Duodenal mucosa (tissue), 2 donors: ENCODE data around the gene PIAS4.

Source experiments
- H3K27ac ChIP-seq: one replicate; pipeline ENCODE4 v1.7.0; 2013; ENCODE audit warnings: low read depth, low read length
- H3K27me3 ChIP-seq, 2 donors: one replicate each; pipeline ENCODE4 v1.7.0; 2013; ENCODE audit warnings: low read length in 2 of 2, control low read depth in 1 of 2; ENCODE audit not compliant: insufficient read depth in 2 of 2, control insufficient read depth in 1 of 2
- H3K36me3 ChIP-seq, 2 donors: one replicate each; pipeline ENCODE4 v1.7.0; 2013; ENCODE audit warnings: low read length in 2 of 2, control low read depth in 1 of 2; ENCODE audit not compliant: insufficient read depth in 2 of 2, control insufficient read depth in 1 of 2
- H3K4me1 ChIP-seq, 2 donors: one replicate each; pipeline ENCODE4 v1.7.0; 2013; ENCODE audit warnings: low read length in 2 of 2, control low read depth in 1 of 2; ENCODE audit not compliant: insufficient read depth in 2 of 2, control insufficient read depth in 1 of 2
- H3K4me3 ChIP-seq, 2 donors: one replicate each; pipeline ENCODE4 v1.7.0; 2013; ENCODE audit warnings: low read length in 2 of 2, low read depth in 1 of 2
- H3K9ac ChIP-seq, 2 donors: one replicate each; pipeline ENCODE4 v1.7.0; 2013; ENCODE audit warnings: low read length in 2 of 2, low read depth in 1 of 2
- H3K9me3 ChIP-seq, 2 donors: one replicate each; pipeline ENCODE4 v1.7.0; 2013; ENCODE audit warnings: low read length in 2 of 2, control low read depth in 1 of 2; ENCODE audit not compliant: control insufficient read depth in 1 of 2

Gene PIAS4

DNA sequence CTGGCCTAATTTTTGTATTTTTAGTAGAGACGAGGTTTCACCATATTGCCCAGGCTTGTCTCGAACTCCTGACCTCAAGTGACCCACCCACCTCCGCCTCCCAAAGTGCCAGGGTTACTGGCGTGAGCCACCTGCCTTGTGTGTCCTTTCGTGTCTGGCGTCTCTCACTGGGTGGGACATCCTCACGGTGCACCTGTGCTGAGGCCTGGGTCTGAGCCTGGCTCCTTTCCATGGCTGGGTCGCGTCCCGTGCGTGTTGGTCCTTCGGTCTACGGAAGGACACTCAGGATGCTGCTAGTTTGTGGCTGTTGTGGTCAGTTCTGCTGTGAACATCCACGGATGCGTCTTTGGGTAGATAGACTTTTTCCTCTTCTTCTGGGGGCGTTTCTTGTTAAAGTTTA is 19.6 kb downstream of the PIAS4 start:
- Histone ChIP-seq H3K27ac (no peak overlapping the region), H3K4me1 (no peaks in the 10 kb centered on the region), H3K9me3 (no peaks in the 10 kb centered on the region), H3K4me3 (no peak overlapping the region), H3K27me3 (no peaks in the 10 kb centered on the region), H3K36me3 (peaks cover 12 to 36% of the 10 kb centered on the region in 2 donors), H3K9ac (no peak overlapping the region)

DNA sequence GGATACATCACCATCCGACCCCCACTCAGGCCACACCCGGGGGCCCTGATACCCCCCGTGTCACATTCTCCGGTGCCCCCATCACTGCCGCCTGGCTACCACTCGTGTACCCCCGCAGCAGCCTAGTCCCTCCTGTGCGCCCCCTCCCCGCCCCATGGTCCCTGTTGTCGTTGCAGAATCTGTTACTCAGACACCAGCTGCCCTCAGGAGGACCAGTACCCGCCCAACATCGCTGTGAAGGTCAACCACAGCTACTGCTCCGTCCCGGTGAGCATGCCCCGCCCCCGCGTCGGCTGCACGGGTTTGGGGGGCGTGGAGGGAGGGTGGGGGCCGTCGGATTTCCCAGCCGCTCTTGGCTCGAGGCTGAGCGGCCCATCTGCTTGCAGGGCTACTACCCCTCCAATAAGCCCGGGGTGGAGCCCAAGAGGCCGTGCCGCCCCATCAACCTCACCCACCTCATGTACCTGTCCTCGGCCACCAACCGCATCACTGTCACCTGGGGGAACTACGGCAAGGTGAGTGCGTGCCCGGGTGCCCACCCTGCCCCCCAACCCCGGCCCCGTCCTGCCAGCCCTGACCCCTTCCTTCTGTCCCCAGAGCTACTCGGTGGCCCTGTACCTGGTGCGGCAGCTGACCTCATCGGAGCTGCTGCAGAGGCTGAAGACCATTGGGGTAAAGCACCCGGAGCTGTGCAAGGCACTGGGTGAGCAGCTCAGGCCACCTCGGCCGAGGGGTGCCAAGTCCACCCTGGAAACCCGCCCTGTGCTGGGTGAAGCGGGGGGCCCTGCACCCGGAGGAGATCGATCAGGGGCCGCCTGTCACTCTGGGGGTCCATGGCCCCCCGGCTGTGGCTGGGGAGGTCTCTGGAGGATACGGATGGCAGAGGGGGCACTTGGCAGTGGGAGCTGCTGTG is 21.1 kb downstream of the PIAS4 start:
- H3K4me1 ChIP-seq: no peaks in the 10 kb centered on the region
- no peak overlapping the region for H3K27ac ChIP-seq
- no peak overlapping the region for H3K9ac ChIP-seq
- H3K9me3 ChIP-seq: no peaks in the 10 kb centered on the region
- H3K27me3 ChIP-seq: no peaks in the 10 kb centered on the region
- no peak overlapping the region for H3K4me3 ChIP-seq
- peaks cover 12 to 48% of the 10 kb centered on the region in 2 donors for H3K36me3 ChIP-seq

DNA sequence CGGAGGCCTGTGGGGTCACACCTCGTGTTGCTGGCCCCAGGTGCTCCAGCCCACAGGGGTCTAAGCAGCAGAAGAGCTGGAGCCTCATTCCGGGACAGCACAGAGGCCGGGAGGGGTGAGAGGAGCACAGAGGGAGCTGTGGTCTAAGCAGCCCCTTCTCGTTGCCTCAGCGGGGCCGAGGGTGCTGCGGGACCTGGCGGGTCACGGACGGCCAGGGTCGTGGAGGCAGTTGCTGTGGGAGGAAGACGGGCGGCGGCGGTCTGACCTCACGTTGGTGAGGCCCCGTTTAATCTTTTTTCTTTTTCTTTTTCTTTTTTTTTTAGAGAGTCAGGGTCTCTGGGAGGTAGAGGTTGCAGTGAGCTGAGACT is 21.7 kb downstream of the PIAS4 start:
- no peak overlapping the region for H3K9ac ChIP-seq
- H3K27me3 ChIP-seq: no peaks in the 10 kb centered on the region
- no peak overlapping the region for H3K4me3 ChIP-seq
- H3K9me3 ChIP-seq: no peaks in the 10 kb centered on the region
- peaks cover 12 to 49% of the 10 kb centered on the region in 2 donors for H3K36me3 ChIP-seq
- no peaks in the 10 kb centered on the region for H3K4me1 ChIP-seq
- no peak overlapping the region for H3K27ac ChIP-seq

DNA sequence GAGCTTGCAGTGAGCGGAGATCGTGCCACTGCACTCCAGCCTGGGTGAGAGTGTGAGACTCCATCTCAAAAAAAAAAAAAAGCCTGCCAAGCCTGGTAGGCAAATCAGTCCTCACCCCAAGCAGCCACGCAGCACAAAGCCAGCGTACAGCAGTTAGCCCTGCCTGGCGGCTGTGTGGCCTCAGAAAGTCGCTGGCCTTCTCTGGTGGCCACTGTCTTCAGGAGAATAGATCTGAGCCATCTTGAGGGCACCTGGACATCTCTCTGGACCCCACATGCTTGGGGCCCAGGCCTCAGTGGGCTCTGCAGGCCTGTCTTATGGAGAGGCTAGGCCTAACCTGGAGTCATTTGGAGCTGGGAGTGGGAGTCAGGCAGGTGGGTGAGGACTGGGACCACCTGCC is 23.0 kb downstream of the PIAS4 start:
- Histone ChIP-seq H3K27me3 (no peaks in the 10 kb centered on the region), H3K27ac (no peak overlapping the region), H3K9ac (no peak overlapping the region), H3K4me1 (no peaks in the 10 kb centered on the region), H3K9me3 (no peaks in the 10 kb centered on the region), H3K36me3 (peaks cover 8 to 45% of the 10 kb centered on the region in 2 donors), H3K4me3 (no peak overlapping the region)

DNA sequence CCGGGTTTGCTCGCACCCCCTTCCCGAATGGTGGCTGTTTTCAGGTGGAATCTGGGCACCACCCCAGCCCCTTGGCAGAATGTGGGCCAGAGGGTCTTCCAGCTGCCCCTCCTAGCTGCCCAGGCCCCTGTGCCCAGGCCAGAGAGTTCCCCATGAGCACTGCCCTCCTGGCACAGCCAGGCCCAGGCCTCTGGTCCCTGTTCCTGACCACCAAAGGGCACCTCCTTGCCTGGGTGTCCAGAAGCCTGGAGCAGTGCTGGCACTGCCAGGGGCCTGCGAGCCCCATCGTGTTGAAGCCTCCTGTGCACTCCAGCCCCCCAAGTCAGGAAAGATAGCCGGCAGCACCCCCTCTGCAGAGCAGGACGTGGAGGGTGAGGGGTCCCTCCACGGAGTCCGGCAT is 23.4 kb downstream of the PIAS4 start:
- Histone ChIP-seq H3K4me3 (no peak overlapping the region), H3K9ac (no peak overlapping the region), H3K9me3 (no peaks in the 10 kb centered on the region), H3K4me1 (no peaks in the 10 kb centered on the region), H3K36me3 (peaks cover 8 to 49% of the 10 kb centered on the region in 2 donors), H3K27me3 (no peaks in the 10 kb centered on the region), H3K27ac (no peak overlapping the region)

DNA sequence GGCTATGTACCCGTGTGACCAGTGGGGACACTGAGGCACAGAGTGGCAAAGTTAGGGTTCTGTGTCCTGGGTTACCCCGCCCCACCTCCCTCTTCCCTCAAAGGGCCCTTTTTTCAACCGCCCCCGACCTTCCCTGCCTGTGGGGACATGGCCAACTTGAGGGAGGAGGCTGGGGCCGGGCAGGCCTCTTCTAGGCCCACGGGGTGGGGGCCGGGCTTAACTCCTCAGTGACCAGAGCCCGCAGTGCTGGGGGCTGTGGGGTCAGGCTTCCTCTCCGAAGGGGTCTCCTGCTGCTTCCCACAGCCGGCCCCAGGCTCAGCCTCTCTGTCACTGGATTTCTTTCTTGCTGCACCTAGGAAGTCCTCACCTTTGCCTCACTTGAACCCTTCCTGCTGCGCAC is 23.9 kb downstream of the PIAS4 start:
- no peaks in the 10 kb centered on the region for H3K27me3 ChIP-seq
- H3K36me3 ChIP-seq: peaks cover 8 to 54% of the 10 kb centered on the region in 2 donors
- no peak overlapping the region for H3K9ac ChIP-seq
- no peak overlapping the region for H3K4me3 ChIP-seq
- no peaks in the 10 kb centered on the region for H3K4me1 ChIP-seq
- no peaks in the 10 kb centered on the region for H3K9me3 ChIP-seq
- no peak overlapping the region for H3K27ac ChIP-seq

DNA sequence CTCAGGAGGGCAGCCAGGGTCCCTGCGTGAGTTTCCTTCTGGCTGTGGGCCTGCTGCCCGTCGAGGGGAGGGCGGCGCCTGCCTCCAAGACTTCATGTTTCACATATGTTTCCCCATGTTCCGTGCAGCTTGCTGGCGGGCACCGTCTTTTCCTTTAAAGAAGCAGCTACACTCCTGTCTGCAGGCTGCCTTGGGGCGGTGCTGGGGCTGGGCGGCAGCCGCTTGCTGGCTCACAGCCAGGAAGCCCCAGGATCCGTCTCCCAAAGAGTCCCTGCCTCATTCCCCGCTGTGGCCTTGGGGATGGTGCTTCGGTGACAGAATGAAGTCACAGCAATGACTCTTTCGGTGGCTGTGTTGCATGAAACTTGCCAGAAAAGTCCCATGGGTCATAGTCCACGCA is 24.9 kb downstream of the PIAS4 start:
- H3K27me3 ChIP-seq: no peaks in the 10 kb centered on the region
- no peak overlapping the region for H3K27ac ChIP-seq
- H3K4me3 ChIP-seq: no peak overlapping the region
- H3K9me3 ChIP-seq: no peaks in the 10 kb centered on the region
- H3K9ac ChIP-seq: no peak overlapping the region
- H3K36me3 ChIP-seq: peaks cover 8 to 62% of the 10 kb centered on the region in 2 donors
- no peaks in the 10 kb centered on the region for H3K4me1 ChIP-seq

DNA sequence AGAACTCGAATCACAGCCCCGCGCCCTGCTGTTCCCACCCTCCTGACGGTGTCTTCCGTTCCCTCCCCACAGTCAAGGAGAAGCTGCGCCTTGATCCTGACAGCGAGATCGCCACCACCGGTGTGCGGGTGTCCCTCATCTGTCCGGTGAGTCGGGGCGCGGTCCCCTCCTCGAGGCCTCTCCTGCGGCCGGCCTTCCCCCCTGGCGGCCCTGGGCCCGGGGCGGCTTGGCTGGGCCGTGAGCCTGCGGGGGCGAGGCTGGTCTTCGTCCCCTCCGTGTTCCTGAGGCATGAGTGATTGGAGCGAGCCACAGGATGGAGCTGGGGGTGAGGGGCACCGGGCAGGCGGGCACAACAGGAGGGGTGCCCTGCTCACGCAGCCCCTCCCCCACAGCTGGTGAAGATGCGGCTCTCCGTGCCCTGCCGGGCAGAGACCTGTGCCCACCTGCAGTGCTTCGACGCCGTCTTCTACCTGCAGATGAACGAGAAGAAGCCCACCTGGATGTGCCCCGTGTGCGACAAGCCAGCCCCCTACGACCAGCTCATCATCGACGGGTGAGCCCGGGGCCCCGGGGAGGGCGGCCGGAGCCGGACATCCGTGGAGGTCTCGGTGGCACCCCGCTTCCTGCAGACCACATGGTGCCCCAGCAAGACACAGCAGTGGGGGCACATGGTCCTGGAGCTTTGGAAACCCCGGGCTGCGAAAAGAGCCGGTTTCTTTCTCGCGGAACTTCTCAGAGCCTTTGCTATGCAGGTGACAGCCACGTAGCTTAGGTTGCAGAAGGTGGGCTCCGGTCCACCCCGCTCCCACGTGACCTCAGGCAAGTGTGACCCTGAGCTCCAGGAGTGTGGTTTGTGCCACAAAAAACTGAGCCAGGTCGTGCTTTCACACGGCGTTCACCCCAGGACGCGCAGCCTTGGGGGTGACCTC is 25.8 kb downstream of the PIAS4 start:
- H3K4me3 ChIP-seq: no peak overlapping the region
- H3K36me3 ChIP-seq: peaks cover 4 to 64% of the 10 kb centered on the region in 2 donors
- H3K4me1 ChIP-seq: no peaks in the 10 kb centered on the region
- H3K9me3 ChIP-seq: no peaks in the 10 kb centered on the region
- no peaks in the 10 kb centered on the region for H3K27me3 ChIP-seq
- no peak overlapping the region for H3K9ac ChIP-seq
- no peak overlapping the region for H3K27ac ChIP-seq

DNA sequence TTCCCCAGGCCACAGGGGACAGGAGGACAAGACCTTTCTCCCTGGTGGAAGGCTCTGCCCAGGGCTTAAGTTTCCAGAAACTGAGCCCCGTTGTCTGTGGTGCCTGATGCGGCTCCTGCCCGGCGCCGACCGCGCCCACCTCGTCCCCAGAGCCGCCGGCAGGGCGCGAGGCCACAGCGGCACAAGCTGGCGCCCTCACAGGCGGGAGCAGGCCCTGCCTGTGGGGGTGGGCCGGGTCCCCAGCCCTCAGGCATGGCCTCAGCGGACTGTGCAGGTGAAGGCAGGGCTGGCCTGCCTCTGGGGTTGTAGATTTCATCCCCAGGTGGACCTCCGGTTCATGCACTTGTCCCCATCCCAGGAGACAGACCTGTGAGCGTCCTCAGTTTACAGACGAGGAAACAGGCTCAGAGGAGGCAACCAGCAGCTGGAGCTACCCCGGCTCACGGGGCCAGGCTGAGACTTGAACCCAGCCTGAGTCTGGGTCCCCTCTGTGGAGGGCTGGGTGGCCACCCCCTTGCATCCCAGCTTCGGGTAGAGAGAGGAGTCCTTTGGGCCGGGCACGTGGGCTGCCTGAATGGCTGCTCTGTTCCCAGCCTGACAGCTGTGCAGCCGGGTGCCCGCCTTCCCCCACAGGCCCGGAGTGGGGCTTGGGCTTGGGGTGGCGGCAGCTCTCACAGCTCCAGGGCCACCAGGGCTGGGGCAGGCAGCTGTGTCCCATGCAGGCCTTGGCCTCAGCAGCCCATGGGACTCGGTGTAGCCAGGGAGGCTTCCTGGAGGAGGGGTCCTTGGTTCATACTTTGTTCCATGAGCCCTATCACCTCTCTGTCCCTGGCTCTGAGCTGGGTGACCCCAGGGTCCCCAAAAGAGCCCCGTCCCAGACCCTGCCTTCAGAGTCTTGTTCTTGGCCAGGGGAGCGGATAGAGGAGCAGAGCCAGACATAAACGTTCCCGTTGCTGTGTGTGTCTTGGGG is 26.8 kb downstream of the PIAS4 start:
- Histone ChIP-seq H3K9me3 (no peaks in the 10 kb centered on the region), H3K9ac (no peak overlapping the region), H3K4me1 (no peaks in the 10 kb centered on the region), H3K4me3 (no peak overlapping the region), H3K27ac (no peak overlapping the region), H3K27me3 (no peaks in the 10 kb centered on the region), H3K36me3 (peaks cover 4 to 58% of the 10 kb centered on the region in 2 donors)
